Astrocyte (in vitro differentiated cells and primary cell): Measurements from ENCODE around the gene BCS1L.

Experiments used
- CTCF ChIP-seq: IDR thresholded peaks from 2 replicates; pipeline ENCODE4 v1.5.1; 2011; ENCODE audit warnings: low read depth, mild to moderate bottlenecking, inconsistent platforms, low read length, moderate library complexity; ENCODE audit not compliant: insufficient read depth
- EZH2 ChIP-seq: IDR thresholded peaks from 2 replicates; pipeline ENCODE4 v1.6.1; 2012; ENCODE audit warnings: mild to moderate bottlenecking, low read length, inconsistent platforms; ENCODE audit not compliant: insufficient read depth

- no peak for TF ChIP-seq CTCF
- no peak for TF ChIP-seq EZH2
Observed at GRCh38 chr2:218623366-218623705, 36.1 kb upstream of the BCS1L start.
